GM18873 (cell line): ENCODE data around the gene NRROS.

ENCODE experiments used
- ATAC-seq: cut with Tn5 transposase; IDR thresholded peaks from one replicate; pipeline ENCODE4 v1.9.1; 2021; ENCODE audit warnings: mild to moderate bottlenecking, moderate library complexity, moderate number of reproducible peaks; ENCODE audit not compliant: unreplicated experiment, low FRiP score

Gene NRROS

DNA sequence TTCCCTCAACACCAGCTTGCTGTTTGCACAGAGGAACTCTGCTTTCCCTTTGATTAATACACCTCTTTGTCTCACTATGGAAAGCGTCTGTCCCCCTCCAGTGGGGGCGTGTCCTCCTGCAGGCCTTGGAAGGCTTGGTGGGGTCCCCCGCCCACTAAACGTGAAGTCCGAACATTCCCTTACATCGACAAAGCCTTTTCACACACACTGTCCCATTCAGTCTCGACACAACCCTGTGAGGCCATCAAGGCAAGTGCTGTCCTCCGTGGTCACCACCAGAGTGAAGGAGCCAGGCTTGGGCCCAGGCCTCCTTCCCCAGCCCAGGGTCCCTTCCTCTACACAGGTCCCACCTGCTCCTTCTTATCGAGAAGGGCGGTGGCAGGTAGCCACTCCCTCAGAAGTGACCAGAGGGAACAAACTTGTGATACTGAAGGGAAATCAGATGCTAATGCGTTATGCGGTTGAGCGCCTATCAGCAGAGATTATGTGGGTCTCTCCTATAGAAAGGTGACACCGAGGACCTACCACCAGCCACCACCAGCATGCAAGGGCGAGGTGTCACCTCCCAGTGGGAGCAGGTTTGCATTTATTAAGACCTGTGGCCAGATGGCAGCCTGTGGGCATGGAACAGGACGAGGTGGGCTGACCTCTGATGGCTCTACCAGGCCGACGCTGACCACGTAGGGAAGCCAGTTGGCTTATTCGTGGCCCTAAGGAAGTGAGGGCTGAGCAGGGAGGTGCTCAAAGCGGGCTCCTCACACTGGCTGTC, 6.6 kb downstream of the NRROS start:
- no peak for ATAC-seq

DNA sequence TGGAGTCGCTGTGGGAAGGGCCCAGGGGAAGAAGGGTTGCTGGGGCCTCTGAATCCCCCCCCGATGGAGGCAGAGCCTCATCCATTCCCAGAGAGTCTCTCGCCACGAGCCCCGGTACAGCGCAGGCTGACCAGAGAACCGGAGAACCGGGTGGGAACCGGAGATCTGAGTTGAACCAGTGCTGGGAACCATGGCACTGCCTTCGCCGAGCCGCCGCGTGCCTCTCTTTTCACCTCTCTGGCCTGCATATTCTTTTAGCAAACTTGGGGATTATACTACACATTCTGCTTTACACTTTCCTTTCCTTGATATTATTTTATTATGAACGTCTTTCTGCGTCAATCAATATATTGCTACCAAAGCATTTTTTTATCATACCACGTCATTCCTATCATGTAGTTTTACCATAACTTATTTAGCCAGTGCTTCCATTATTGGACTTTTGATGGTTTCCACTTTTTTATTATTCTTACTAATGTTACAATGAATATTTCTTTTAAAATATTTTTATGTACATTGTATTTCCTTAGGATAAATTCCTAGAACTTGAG, 7.2 kb downstream of the NRROS start:
- no peak for ATAC-seq

DNA sequence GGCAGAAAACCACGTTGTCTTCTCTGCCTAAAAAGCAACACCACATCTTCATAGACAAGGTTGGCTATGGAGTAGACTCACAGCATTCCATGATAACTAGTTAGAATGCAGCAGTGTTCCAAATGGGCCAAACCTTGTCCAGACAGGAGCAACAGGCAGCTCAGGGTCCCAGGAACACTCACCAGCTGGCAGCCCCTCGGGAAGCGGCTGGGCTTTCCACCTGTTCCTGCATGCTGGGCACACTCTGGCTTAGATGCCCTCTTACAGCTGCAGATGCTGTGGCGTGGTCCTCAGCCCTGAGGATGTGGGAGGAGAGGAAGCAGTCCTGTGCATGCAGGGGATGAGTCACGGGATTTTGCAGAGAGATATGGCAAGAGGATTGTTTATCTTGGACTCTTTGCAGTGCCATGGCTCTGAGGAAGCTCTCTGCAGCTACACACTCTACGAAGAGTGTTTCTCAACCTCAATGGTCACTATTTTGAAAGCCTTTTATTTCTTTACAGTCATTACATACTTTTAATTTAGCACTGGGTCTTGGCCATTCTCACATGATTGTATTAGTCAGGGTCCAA, 11.3 kb downstream of the NRROS start:
- ATAC-seq = no peak

DNA sequence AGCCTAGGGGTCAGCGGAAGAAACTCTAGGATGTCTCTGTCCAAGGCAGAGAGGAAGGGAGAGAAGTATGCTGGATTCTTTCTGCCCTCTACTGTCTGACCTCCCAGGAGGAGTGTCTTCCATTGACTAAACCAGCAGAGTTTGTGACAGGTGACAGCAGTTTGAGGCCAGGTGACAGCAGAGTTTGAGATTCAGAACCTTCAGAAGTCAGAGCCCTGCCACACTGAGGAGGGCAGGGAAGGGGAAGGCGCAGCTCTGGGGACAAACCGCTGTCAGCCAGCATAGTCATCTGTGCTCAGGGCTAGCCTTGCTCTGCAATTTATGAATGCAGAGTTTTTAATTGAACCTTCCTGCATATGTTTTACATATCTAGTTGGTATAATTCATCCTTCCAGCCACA, 12.3 kb downstream of the NRROS start:
- ATAC-seq = no peak

DNA sequence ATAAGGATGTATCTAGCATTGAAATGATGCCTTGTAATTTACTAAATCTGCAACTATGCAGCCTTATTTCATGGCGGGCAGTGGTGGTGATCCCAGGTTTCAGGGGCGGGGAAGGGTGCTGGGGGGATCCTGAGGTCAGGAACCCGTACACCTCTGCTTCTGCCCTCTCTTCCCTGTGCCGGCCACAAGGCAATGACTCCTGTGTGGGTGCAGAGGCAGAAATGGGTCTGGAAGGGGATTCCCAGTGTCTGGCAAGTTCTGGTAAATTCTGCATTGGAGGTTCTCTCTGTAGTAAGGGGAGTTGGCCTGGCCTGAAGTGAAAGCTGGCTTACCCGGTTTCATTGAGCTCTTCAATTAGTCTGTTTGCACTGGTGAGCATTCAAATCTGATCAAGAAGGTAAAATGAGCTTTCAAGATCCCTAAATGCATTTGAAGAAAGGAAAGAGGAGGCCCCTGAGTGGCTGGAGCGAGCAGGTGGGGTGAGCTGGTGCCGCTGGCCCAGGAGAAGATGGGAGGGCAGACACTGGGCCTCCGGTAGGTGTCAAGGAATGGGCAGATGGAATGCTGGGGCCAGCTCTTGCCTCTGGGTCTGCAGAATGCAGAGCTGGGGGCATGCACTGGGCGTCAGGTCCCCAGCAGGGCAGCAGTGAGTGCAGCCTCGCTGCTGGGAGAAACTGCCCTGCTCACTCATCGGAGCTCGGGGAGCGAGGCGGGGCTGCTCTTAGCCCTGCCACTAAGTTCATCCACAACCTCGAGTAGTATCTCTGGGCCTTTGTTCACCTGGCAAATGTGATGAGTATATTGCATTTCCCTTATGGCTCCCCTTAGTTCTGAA, 13.7 kb downstream of the NRROS start:
- no peak for ATAC-seq

DNA sequence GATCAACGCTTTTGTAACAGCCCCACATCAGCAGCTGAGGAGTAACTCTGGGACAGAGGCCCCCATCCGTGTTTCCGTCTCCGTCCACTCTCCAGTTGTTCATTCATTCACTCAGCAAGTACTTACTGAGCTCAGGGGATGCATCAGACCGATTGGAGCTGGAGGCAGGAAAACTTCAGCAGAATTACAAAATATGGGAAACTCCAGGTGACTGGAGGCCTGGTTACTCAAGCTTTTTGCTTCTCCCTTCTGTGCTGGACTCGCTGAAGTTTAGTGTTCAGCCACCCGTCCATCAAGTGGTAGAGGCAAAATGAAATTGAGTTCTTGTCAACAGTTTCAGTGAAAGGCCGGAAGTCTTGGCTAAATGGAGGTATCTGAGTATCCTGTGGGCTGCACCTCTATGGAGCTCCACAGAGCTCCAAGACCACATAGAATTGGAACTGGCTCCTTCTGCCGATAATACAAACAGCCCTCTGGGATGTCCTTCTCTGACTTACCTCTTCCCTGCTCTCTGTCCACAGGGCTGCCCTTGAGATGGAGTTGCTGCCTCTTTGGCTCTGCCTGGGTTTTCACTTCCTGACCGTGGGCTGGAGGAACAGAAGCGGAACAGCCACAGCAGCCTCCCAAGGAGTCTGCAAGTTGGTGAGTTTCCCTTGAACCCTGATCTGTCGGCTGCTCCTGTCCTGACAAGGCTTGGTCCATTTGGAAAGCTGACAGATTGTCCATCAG, 14.7 kb downstream of the NRROS start:
- no peak for ATAC-seq

DNA sequence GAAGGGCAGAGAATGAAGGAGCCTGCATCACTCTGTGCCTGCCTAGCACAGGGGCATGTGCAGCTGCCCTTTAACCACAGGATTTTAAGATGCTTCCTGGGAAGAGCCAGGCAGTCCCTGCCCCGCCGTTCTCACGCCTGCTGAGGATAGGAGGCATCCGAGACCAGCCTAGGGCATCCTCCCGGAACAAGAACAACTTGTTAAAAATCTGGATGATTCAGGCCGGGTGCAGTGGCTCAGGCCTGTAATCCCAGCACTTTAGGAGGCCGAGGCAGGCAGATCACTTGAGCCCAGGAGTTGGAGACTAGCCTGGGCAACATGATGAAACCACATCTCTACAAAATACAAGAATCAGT, 15.2 kb downstream of the NRROS start:
- ATAC-seq = no peak

DNA sequence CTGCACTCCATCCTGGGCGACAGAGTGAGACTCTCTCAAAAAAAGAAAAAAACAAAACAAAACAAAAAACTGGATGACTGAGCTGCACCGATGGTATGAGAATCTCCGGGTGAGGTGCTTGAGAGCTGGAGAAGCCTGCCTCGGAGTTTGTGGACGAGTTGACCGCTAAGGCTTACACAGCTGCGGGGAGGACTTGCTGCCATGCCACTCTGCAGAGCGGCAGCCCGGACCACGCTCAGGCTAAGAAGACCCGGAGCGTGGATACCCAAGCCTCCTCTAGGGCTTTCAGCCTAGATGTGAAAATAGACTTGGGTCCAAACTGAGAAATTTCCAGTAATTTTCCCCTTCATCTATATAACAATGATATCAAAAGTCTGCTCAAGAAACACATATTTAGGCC, 16.0 kb downstream of the NRROS start:
- no peak for ATAC-seq

DNA sequence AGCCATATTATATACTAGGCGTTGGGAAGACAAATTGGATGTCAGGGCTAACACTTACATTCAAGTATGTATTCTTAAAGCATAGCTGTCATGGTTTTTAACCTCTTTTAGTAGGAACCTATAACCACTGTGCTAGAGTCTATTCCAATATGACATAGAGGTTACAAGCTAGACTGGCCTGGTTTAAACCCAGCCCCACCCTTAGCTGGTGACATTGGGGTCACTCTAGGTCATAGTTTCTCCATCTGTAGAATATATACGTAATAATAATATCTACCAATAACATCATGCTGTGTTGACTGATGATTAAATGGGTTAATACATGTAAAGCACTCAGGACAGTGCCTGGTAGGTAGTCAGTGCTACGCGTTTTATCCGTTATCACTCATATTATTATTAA, 16.7 kb downstream of the NRROS start:
- ATAC-seq = no peak

DNA sequence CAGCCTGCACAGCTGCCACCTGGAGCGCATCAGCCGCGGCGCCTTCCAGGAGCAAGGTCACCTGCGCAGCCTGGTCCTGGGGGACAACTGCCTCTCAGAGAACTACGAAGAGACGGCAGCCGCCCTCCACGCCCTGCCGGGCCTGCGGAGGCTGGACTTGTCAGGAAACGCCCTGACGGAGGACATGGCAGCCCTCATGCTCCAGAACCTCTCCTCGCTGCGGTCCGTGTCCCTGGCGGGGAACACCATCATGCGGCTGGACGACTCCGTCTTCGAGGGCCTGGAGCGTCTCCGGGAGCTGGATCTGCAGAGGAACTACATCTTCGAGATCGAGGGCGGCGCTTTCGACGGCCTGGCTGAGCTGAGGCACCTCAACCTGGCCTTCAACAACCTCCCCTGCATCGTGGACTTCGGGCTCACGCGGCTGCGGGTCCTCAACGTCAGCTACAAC, 20.4 kb downstream of the NRROS start:
- ATAC-seq = no peak

DNA sequence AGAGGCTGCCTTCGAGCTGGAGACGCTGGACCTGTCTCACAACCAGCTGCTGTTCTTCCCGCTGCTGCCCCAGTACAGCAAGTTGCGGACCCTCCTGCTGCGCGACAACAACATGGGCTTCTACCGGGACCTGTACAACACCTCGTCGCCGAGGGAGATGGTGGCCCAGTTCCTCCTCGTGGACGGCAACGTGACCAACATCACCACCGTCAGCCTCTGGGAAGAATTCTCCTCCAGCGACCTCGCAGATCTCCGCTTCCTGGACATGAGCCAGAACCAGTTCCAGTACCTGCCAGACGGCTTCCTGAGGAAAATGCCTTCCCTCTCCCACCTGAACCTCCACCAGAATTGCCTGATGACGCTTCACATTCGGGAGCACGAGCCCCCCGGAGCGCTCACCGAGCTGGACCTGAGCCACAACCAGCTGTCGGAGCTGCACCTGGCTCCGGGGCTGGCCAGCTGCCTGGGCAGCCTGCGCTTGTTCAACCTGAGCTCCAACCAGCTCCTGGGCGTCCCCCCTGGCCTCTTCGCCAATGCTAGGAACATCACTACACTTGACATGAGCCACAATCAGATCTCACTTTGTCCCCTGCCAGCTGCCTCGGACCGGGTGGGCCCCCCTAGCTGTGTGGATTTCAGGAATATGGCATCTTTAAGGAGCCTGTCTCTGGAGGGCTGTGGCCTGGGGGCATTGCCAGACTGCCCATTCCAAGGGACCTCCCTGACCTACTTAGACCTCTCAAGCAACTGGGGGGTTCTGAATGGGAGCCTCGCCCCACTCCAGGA, 21.1 kb downstream of the NRROS start:
- no peak for ATAC-seq

DNA sequence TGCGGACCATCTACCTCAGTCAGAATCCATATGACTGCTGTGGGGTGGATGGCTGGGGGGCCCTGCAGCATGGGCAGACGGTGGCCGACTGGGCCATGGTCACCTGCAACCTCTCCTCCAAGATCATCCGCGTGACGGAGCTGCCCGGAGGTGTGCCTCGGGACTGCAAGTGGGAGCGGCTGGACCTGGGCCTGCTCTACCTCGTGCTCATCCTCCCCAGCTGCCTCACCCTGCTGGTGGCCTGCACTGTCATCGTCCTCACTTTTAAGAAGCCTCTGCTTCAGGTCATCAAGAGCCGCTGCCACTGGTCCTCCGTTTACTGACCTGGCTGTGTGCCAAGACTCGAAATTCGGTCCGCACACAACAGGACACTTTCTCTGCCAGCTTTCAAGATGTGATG, 21.9 kb downstream of the NRROS start:
- no peak for ATAC-seq

DNA sequence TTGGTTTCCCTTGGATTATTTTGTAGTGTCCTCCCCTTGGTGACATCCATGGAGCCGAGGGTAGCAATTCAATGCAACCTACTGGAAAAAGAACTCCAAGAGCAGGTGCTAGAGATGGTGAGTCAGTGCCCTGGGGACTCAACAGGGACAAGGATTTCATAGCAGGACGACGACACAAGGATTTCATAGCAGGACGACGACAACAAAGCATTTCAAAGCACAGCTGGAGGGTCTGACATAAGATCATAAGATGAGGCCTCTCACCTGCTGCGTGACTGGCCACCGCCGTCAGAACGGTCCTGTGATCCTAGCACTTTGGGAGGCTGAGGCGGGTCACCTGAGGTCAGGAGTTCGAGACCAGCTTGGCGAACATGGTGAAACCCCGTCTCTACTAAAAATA, 22.5 kb downstream of the NRROS start:
- no peak for ATAC-seq

DNA sequence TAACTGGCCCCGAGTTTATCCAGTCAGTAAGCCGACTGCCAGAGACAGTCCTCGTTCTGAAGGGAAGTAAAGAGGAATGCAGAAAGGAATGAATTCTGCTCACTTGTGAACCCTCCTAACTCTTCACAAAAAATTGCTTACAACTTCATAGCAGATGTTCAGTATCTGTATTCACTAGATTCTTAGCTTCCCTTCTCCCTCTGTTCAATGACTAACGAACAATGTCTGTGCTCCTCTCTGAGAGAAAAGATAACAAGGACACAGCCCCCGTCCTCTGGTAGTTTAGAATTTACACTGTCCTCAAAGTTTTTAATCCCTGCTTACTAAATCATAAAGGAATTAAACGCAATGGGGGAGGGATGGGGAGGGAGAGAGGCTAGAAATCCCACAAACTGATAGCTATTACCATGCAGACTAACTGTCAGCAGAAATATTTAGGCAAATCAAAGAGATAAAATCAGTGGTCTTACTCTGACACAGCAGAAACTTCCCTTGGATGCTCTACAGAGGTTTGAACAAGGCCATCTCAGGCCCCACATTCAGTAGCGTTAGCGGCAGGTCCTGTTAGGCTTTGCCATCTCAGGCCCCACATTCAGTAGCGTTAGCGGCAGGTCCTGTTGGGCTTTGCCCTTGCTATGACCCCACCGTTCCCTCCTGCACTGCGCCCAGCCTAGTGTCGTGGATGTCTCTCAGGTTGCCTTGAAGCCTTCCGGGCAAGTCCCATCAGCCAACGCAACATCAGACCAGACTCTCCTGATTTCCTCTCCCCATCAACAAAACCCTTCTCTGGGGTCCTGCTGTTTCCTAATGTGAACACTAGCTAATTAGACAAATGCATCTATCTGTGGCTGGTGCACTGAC, 23.4 kb downstream of the NRROS start:
- ATAC-seq = no peak

DNA sequence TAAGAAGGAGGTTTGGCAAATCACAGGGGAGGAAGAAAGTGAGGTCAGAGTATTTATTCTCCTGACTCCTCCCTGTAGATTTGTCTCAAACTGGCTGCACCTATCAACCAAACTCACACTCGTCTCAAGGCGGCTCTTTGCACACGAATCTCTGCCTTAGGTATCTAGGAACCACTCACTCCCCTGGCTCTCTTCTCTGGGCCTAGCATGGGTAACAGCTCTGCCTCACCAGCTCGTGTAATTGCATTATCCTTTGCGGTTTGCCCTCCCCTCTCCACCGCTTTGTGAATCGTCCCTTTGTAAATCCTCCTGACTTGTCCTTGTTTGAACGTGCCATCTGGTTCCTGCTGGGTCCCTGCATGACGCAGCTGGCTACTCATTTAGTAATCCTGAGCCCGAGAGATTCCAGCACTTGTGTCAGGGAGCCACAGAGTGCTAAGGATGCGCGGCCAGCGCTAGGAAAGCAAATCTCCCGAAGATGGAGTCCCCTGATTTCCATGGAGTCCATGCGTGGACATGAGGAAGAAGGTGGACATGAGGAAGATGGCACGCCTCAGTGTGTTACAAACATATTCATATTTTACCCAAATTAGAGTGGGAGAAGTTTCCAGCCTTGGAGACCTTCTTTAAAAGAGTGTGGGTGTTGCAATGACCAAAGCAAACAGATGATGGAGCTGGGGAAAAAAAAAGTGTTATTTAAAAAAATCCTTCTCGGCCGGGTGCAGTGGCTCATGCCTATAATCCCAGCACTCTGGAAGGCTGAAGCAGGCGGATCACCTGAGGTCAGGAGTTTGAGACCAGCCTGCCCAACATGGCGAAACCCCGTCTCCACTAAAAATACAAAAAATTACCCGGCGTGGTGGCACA, 26.7 kb downstream of the NRROS start:
- ATAC-seq = no peak

DNA sequence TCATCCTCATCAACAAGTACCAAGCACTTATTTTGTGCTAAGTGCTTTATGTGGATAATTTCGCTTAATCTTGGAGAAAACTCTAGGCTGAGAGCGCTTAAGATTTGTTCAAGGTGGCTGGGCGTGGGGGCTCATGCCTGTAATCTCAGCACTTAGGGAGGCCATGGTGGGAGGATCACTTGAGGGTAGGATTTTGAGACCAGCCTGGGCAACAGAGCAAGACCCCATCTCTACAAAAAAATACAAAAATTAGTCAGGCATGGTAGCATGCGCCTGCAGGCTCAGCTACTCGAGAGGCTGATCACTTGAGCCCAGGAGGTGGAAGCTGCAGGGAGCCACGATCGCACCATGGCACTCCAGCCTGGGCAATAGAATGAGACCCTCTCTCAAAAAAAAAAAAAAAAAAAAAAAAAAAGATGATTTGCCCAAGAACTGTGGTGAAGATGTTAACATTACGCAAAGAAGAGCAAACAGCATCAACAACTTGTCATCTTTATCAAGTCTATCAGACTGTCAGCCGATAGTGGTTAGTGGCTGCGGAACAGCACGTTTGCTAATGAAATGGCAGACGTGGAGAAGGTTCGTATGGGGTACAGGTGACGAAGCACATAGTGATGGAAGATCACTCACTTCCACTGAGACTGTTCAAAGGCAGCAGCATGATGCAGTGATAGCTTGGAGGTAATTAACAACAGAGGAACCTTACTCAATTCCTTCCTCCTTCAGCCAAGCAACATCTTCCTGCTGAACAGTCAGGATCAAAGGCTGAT, 27.7 kb downstream of the NRROS start:
- no peak for ATAC-seq

DNA sequence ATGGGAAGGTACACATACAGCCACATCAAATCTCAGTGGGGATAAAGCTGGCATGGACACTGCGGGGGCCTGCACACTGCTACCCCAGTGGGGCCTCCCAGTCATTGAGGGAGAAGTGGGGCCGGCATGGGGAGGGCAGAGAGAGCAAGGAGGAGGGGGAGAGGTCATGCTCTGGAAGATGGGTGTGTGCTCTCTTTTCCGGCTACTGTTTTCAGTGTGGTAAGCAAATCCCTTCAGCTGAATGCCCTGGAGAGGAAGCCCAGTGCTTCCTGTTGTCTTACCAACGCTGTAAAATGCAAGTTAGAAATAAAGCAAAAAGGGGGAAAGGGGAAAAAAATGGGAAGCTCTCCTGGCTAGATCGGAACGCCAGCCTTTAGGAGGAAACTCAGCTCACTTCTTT, 30.8 kb downstream of the NRROS start:
- no peak for ATAC-seq
